ENCODE measurements around the gene MRTFB.

MRTFB gene

DNA sequence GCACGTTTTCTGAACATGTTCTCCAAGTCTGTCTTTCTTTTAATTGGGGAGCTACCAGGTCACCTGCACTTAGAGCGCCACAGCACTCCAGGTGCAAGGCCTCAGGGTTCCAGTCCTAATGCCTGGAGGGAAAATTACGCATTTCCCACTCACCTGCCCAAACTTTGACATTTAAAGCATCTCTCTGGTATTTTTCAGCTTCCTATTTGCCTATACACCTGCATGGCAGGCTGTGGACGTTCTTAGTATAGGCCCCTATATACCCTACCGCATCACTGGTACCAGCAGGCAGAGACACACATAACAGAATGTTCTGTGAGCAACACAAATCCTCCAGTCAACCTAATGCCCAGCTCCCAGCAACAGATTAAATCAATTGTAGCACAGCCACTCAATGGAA, 213.3 kb downstream of the MRTFB start:
- no peak for DNase-seq

GRCh38 chr16:14284930-14285512, 213.9 kb downstream of the MRTFB start:
- DNase-seq, result peak in 16 of 56 donors; percentile 51 to 83 (median 72)

GRCh38 chr16:14285513-14286367, 214.6 kb downstream of the MRTFB start:
- DNase-seq, result peak; percentile 50 to 98 (median 87)

DNA sequence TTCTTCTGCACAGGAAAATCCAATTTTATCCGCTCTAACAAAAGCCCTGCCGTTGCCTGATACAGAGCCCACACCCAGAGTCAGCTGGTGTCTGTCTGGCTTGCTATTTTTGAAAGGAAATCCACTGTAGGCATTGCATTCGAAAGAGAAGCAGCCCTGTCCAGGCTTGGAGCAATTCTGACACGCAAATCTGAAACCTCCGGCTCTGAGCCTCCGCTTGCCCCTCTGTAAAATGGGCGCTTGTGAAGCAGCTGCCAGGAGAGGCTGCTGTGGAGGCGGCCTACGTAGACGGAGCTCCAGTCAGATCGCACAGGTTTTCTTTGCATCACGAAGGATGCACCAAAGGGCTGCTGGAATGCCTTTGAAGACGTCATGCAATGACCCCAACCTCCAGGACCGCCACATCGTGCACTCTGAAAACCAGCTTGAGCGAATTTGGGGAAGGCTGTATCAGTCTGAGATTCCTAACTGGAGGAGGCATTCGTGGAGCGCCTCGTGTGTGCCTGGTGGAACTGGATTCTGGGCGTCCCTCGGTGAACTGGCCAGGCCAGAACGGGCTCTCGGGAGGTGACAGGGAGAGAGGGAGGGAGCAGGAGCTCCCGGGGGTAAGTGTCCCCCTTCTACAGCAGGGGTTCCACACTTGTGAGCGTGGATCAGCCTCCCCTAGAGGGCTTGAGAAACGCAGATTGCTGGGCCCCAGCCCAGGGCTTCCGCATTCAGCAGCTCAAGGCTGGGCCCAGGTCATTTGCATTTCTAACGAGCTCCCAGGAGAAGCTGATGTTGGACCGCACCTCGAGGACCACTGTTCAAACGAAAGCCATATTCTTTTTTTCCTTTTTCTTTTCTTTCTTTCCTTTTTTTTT, 215.5 kb downstream of the MRTFB start:
- DNase-seq, result peak in 9 of 56 donors; percentile 34 to 89 (median 53)

DNA sequence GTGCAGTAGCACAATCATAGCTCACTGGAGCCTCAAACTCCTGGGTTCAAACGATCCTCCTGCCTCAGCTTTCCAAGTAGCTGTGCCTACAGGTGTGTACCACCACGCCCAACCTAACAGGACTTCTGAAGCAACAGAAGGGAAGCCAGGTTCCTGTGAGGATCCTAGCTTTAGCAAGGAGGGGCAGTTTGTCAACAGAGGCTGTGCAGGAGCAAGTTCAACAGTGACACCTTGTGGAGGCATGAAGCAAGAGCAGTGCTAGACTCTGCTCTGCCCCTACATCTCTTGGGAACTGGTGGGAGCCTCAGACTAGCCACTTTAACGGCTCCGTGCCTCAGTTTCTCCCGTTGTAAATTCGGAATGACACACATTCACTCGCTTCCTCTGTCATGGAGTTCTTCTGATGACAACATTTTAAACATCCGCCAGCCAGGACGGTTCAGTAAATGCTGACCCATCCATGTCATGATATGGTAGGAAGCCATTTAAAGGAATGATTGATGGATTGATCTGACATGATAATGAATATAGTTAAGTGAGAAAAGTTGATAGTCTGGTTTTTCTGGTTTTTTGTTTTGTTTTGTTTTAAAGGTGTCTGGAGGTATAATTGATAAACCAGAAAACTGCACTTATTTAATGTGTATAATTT, 218.7 kb downstream of the MRTFB start:
- no peak for DNase-seq

GRCh38 chr16:14291286-14291685, 220.2 kb downstream of the MRTFB start:
- no peak for DNase-seq

- no peak for DNase-seq
Observed at GRCh38 chr16:14292051-14292825, 221.1 kb downstream of the MRTFB start.

DNA sequence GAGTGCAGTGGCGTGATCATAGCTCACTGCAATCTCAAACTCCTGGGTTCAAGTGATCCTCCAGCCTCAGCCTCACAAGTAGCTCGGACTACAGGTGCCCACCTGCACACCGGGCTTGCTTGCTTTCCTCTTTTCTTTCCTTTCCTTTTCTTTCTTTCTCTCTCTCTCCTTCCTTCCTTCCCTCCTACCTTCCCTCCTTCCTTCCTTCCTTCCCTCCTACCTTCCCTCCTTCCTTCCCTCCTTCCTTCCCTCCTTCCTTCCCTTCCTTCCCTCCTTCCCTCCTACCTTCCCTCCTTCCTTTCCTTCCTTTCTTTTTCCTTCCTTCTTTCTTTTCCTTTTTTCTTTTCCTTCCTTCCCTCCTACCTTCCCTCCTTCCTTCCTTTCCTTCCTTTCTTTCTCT, 225.5 kb downstream of the MRTFB start:
- no peak for DNase-seq

- DNase-seq, result no peak
Observed at GRCh38 chr16:14298374-14299122, 227.4 kb downstream of the MRTFB start.

DNA sequence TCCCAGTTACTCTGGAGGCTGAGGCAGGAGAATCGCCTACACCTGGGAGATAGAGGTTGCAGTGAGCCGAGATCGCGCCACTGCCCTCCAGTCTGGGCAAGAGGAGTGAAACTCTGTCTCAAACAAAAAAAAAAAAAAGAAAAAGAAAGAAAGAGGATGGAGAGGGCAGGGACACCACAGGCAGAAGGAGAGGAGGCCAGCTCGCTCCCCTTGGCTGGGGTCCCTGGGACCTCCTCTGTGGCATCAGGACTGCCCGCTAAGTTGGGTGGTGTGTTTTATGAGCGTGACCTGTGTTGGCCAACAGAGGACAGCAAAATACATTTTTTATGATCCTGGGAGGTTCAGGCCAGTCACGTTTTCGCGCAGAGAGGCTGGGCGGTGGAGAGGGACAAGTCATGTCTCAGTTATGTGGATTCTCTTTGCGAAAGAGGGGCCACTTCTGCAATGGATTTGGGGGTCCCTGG, 229.6 kb downstream of the MRTFB start:
- DNase-seq, result peak in 36 of 56 donors; percentile 10 to 76 (median 36)

- DNase-seq, result peak in 14 of 56 donors; percentile 20 to 65 (median 40)
Observed at GRCh38 chr16:14301169-14302030, 230.3 kb downstream of the MRTFB start.

- peak in 30 of 56 donors; percentile 10 to 69 (median 39) for DNase-seq
Observed at GRCh38 chr16:14302031-14302398, 230.9 kb downstream of the MRTFB start.

GRCh38 chr16:14302399-14303181, 231.5 kb downstream of the MRTFB start:
- DNase-seq, result peak in 15 of 56 donors; percentile 13 to 69 (median 36)

DNA sequence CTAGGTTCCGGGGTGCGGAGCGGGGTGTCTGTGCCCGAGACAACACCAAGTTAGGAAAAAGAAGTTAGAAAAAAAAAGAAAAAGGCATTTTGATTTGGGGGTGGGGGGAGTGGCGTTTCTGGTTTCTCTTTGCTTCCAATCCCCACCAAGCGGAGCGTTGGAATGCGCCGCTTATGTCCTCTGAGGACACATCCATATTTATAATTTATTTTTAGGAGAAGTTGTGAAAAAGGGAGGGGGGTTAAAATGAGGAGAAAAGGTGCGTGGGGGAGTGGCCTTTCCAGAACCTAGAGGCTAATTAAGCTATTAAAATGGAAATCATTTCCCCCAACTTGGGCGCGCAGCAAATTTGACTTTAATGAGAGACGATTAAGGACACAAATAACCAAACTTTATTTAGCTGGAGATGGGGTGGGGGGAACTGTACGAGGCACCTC, 232.1 kb downstream of the MRTFB start:
- peak in 1 of 56 donors; percentile 39 for DNase-seq

- peak in 9 of 56 donors; percentile 5 to 32 (median 11) for DNase-seq
Observed at GRCh38 chr16:14303639-14304394, 232.7 kb downstream of the MRTFB start.

- DNase-seq, result peak in 4 of 56 donors; percentile 3 to 27 (median 15)
Observed at GRCh38 chr16:14304891-14305460, 233.9 kb downstream of the MRTFB start.

All from amygdala (tissue), 56 donors.